Measurements from ENCODE around the gene SLC5A2.
A peak's percentile ranks its signal among the peaks of the same experiment; 100 is the strongest.

SLC5A2 gene

GRCh38 chr16:31504159-31504558 is 21.2 kb downstream of the SLC5A2 start:
- TF ChIP-seq FOXP2 (optimal IDR thresholded peaks at IDR 0.05; ENCODE audit: borderline replicate concordance, extremely low read depth, extremely low read length, insufficient read depth) (no peak), SIN3A (IDR thresholded peaks at IDR 0.05; ENCODE audit: borderline replicate concordance, insufficient read depth, low read length) (no peak), POLR2AphosphoS5 (IDR thresholded peaks at IDR 0.05; ENCODE audit: low read depth, low read length) (no peak), REST (IDR thresholded peaks at IDR 0.05; ENCODE audit: insufficient read depth in 1 of 2, low read depth in 2 of 2, low read length in 2 of 2) (no peak), TAF1 (IDR thresholded peaks at IDR 0.05; ENCODE audit: borderline replicate concordance, insufficient read depth, low read length) (no peak)

GRCh38 chr16:31505483-31505882 is 22.6 kb downstream of the SLC5A2 start:
- no peak for TF ChIP-seq SIN3A (IDR thresholded peaks at IDR 0.05; ENCODE audit: borderline replicate concordance, insufficient read depth, low read length)
- no peak for TF ChIP-seq POLR2AphosphoS5 (IDR thresholded peaks at IDR 0.05; ENCODE audit: low read depth, low read length)
- no peak for TF ChIP-seq FOXP2 (optimal IDR thresholded peaks at IDR 0.05; ENCODE audit: borderline replicate concordance, extremely low read depth, extremely low read length, insufficient read depth)
- TF ChIP-seq TAF1 (IDR thresholded peaks at IDR 0.05; ENCODE audit: borderline replicate concordance, insufficient read depth, low read length), result no peak
- no peak for TF ChIP-seq REST (IDR thresholded peaks at IDR 0.05; ENCODE audit: insufficient read depth in 1 of 2, low read depth in 2 of 2, low read length in 2 of 2)

- TF ChIP-seq TAF1 (IDR thresholded peaks at IDR 0.05; ENCODE audit: borderline replicate concordance, insufficient read depth, low read length) (no peak), POLR2AphosphoS5 (IDR thresholded peaks at IDR 0.05; ENCODE audit: low read depth, low read length) (no peak), FOXP2 (optimal IDR thresholded peaks at IDR 0.05; ENCODE audit: borderline replicate concordance, extremely low read depth, extremely low read length, insufficient read depth) (no peak), REST (IDR thresholded peaks at IDR 0.05; ENCODE audit: insufficient read depth in 1 of 2, low read depth in 2 of 2, low read length in 2 of 2) (no peak), SIN3A (IDR thresholded peaks at IDR 0.05; ENCODE audit: borderline replicate concordance, insufficient read depth, low read length) (no peak)
These were observed 24.6 kb downstream of the SLC5A2 start for GRCh38 chr16:31507617-31507928.

- TF ChIP-seq SIN3A (IDR thresholded peaks at IDR 0.05; ENCODE audit: borderline replicate concordance, insufficient read depth, low read length) (peak; percentile 47; the same call in 1 of the 2 replicates), TAF1 (IDR thresholded peaks at IDR 0.05; ENCODE audit: borderline replicate concordance, insufficient read depth, low read length) (peak; percentile 67; the same call in 1 of the 2 replicates), REST (IDR thresholded peaks at IDR 0.05; ENCODE audit: insufficient read depth in 1 of 2, low read depth in 2 of 2, low read length in 2 of 2) (peak; percentile 52 to 60; a peak in 3 of 4 replicates), POLR2AphosphoS5 (IDR thresholded peaks at IDR 0.05; ENCODE audit: low read depth, low read length) (peak; percentile 79), FOXP2 (optimal IDR thresholded peaks at IDR 0.05; ENCODE audit: borderline replicate concordance, extremely low read depth, extremely low read length, insufficient read depth) (peak; percentile 55)
These were observed 25.2 kb downstream of the SLC5A2 start, which contains the start of gene RUSF1 for GRCh38 chr16:31507929-31508705. RUSF1 (minus strand) TSS chr16:31508391; CDS start chr16:31508373, 18 bp downstream.

Measured in PFSK-1 (cell line).